Spleen (tissue), 11 donors: Measurements from ENCODE around the gene NR1D2. TPM values are rescaled to one million over a fixed set of nuclear protein-coding genes. Genes with fewer than 3 reads are reported as not detected.

Experiments
- DNase-seq: peaks from one replicate; pipeline ENCODE4 v3.0.0-alpha.2; 2020
- H3K27ac ChIP-seq, 8 donors: fragments of 200-600 bp; sonication (generic) in 7 of 8; 1 replicate in 4 of 8; 2 replicates in 4 of 8; pipeline versions ENCODE4 v1.5.0 to v1.8.0; 2016 to 2021; ENCODE audit warnings: inconsistent platforms in 4 of 8, mild to moderate bottlenecking in 4 of 8, moderate library complexity in 1 of 8
- H3K27me3 ChIP-seq, 7 donors: fragments of 200-600 bp; sonication (generic) in 6 of 7; replicated peaks in 1 of 7; 1 replicate in 4 of 7; 2 replicates in 3 of 7; pipeline versions ENCODE4 v1.5.0 to v1.8.0; 2016 to 2021; ENCODE audit warnings: inconsistent platforms in 3 of 7, mild to moderate bottlenecking in 1 of 7
- H3K36me3 ChIP-seq, 6 donors: fragments of 200-600 bp; sonication (generic) in 5 of 6; 1 replicate in 4 of 6; 2 replicates in 2 of 6; pipeline versions ENCODE4 v1.5.0 to v1.8.0; 2016 to 2021; ENCODE audit warnings: inconsistent platforms in 2 of 6
- H3K4me1 ChIP-seq, 6 donors: fragments of 200-600 bp; sonication (generic) in 5 of 6; 1 replicate in 3 of 6; 2 replicates in 3 of 6; pipeline versions ENCODE4 v1.5.0 to v1.8.0; 2016 to 2021; ENCODE audit warnings: inconsistent platforms in 3 of 6
- H3K4me3 ChIP-seq, 8 donors: fragments of 200-600 bp; sonication (generic) in 7 of 8; 1 replicate in 4 of 8; 2 replicates in 4 of 8; pipeline versions ENCODE4 v1.5.0 to v1.8.0; 2016 to 2021; ENCODE audit warnings: inconsistent platforms in 4 of 8, mild to moderate bottlenecking in 4 of 8, moderate library complexity in 2 of 8
- H3K9me3 ChIP-seq, 8 donors: fragments of 200-600 bp; sonication (generic) in 7 of 8; 1 replicate in 4 of 8; 2 replicates in 4 of 8; pipeline versions ENCODE4 v1.5.0 to v1.8.0; 2016 to 2021; ENCODE audit warnings: inconsistent platforms in 4 of 8
- POLR2A ChIP-seq, 3 donors: fragments of 450-650 bp; IDR thresholded peaks; one replicate each; pipeline ENCODE4 v1.5.1; 2017; ENCODE audit warnings: antibody characterized with exemption in 3 of 3, mild to moderate bottlenecking in 1 of 3
- POLR2AphosphoS5 ChIP-seq, 3 donors: sonication (generic); formaldehyde crosslinking; IDR thresholded peaks; one replicate each; pipeline ENCODE4 v1.5.1; 2017; ENCODE audit warnings: antibody characterized with exemption in 3 of 3
- WGBS, 5 donors: extraction: QIAGEN DNeasy Blood & Tissue Kit in 3 of 5; methylation state at CpG; one replicate each; pipeline versions ENCODE4 v1.1.5 to v1.1.7; 2013 to 2018; 5-methylcytosine and 5-hydroxymethylcytosine counted together
- intact Hi-C: fragments of 100-400 bp; cut with DNase I; formaldehyde crosslinking; loops from one replicate; pipeline ENCODE4 v1.15.0; 2023; ENCODE audit warnings: low total_unique reads
- polyA plus RNA-seq, 3 donors: library from polyadenylated mRNA; stranded (reverse); fragments of 200-250 nt; gene quantifications; one replicate each; pipeline ENCODE4 v1.2.1, GENCODE V29; 2013
- total RNA-seq, 7 donors: library from RNA; depleted of rRNA in 3 of 7; stranded (reverse); fragments of >200 nt in 3 of 7; fragmentation: NEBNext Ultra II Directional in 4 of 7; extraction: Animal tissue kit (Norgen Biotek cat#: 25700) in 4 of 7; gene quantifications; one replicate each; pipeline versions ENCODE4 v1.1.0 to v1.2.1, GENCODE V29; 2016 to 2021
- TF ChIP-seq, protein P1 (sequence below), 11 experiments: fragments of 200-600 bp in 7 of 11; fragments of 450-650 bp in 4 of 11; sonication (generic) in 4 of 11; IDR thresholded peaks in 8 of 11; conservative IDR thresholded peaks in 3 of 11; 1 replicate in 7 of 11; 2 replicates in 4 of 11; pipeline versions ENCODE4 v1.4.0 to v1.8.0; 2016 to 2021; ENCODE audit warnings: antibody characterized with exemption in 11 of 11, inconsistent platforms in 4 of 11, mild to moderate bottlenecking in 1 of 11
- donor health status: healthy with polysubstance abuse.
- donor health status: DM: no; HTN: no; CAD: no; lungs with moderate emphysema.
- donor health status: DM: no; HTN: no; CAD: no.
- donor health status: Bipolar disorder and iron deficiency.
- donor health status: healthy.
- donor health status: DM: no; HTN: no; CAD: no.
- donor health status: DM: yes; HTN: yes; CAD: no.

Gene NR1D2
- total and polyA plus RNA-seq, 10 donors, result 6.1 to 44.4 (median 33.3) TPM

DNA sequence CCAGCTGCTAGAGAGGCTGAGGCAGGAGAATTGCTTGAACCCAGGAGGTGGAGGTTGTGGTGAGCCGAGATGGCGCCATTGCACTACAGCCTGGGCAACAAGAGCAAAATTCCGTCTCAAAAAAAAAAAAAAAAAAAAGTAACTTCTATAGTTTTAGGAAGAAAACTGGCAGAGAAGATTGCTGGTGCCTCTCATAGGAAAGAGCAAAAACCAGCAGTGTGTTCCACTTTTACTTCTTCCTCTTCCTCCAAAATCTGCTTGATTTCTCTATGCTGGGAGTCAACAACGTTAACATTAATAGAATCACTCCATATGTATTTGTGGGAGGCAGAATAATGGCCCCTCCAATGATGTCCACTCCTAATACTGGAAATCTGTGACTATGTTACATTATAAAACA is 12.5 kb upstream of the NR1D2 start:
- WGBS, 5 donors, result 43 to 81% (median 59%) methylated on average over 4 of the region's 4 CpGs
- no peak for DNase-seq
- TF ChIP-seq, protein P1, sequence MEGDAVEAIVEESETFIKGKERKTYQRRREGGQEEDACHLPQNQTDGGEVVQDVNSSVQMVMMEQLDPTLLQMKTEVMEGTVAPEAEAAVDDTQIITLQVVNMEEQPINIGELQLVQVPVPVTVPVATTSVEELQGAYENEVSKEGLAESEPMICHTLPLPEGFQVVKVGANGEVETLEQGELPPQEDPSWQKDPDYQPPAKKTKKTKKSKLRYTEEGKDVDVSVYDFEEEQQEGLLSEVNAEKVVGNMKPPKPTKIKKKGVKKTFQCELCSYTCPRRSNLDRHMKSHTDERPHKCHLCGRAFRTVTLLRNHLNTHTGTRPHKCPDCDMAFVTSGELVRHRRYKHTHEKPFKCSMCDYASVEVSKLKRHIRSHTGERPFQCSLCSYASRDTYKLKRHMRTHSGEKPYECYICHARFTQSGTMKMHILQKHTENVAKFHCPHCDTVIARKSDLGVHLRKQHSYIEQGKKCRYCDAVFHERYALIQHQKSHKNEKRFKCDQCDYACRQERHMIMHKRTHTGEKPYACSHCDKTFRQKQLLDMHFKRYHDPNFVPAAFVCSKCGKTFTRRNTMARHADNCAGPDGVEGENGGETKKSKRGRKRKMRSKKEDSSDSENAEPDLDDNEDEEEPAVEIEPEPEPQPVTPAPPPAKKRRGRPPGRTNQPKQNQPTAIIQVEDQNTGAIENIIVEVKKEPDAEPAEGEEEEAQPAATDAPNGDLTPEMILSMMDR (IDR thresholded peaks at IDR 0.05 in 8 of 11, conservative IDR thresholded peaks at IDR 0.05 in 3 of 11), result no peak
- TF ChIP-seq POLR2A (IDR thresholded peaks at IDR 0.05) (no peak), POLR2AphosphoS5 (IDR thresholded peaks at IDR 0.05) (no peak)
- intact Hi-C loops, result no loop called here
- H3K4me3 ChIP-seq, result no peak overlapping the region
- no peaks in the 10 kb centered on the region for H3K27me3 ChIP-seq
- H3K4me1 ChIP-seq, result no peaks in the 10 kb centered on the region
- no peaks in the 10 kb centered on the region for H3K9me3 ChIP-seq
- no peaks in the 10 kb centered on the region for H3K36me3 ChIP-seq
- no peak overlapping the region for H3K27ac ChIP-seq

DNA sequence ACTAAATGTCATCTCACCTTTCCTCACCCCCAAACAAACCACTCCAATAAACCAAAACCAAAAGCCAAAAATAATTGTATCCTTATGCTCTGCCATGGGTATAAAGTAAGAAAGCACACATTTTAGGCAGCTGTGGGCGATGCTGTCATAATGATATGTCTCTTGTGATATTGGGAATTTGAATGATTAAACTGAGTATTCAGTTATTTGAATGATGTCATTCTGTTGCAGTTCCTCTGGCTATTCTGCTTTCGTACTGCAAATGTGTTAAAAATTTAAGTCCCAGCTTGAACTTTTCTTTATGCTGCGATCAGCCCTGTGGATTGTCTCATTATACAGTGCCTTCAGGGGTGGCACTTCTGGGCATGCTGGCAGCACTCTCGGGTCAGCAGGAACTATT is 10.8 kb upstream of the NR1D2 start:
- no peak for TF ChIP-seq POLR2AphosphoS5 (IDR thresholded peaks at IDR 0.05)
- no peak for TF ChIP-seq POLR2A (IDR thresholded peaks at IDR 0.05)
- TF ChIP-seq, protein P1 (IDR thresholded peaks at IDR 0.05 in 8 of 11, conservative IDR thresholded peaks at IDR 0.05 in 3 of 11), result no peak

DNA sequence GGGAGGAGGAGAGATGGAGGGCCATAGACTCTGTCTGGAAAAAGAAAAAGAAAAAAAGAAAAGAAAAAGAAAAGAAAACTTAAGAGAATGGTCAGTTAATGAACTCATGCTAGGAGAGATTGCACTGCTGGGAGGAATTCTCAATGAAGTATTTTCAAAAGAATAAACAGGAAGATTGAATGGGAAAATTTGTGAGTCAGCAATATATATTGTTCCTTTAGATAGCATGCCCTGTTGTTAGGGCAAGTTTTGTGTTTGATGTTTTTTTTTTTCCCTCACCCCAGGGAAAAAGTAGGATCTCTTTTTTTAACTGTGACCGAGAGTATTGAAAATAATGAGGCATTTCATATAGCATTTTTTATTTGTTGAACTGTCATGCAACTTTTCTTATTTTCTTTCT is 7.8 kb upstream of the NR1D2 start:
- Histone ChIP-seq H3K27ac (no peak overlapping the region), H3K27me3 (no peaks in the 10 kb centered on the region), H3K36me3 (no peaks in the 10 kb centered on the region), H3K9me3 (peaks cover 0 to 7% (median 2%) of the 10 kb centered on the region in 8 donors), H3K4me3 (no peak overlapping the region), H3K4me1 (no peaks in the 10 kb centered on the region)
- TF ChIP-seq, protein P1 (IDR thresholded peaks at IDR 0.05 in 8 of 11, conservative IDR thresholded peaks at IDR 0.05 in 3 of 11), result no peak
- TF ChIP-seq POLR2A (IDR thresholded peaks at IDR 0.05) (no peak), POLR2AphosphoS5 (IDR thresholded peaks at IDR 0.05) (no peak)
- intact Hi-C loops, result no loop called here
- DNase-seq, result no peak
- 47 to 73% (median 70%) methylated on average over 1 of the region's 1 CpG for WGBS, 5 donors

More for the DNA sequence above, 10.8 kb upstream of the NR1D2 start:
- peaks cover 0 to 7% (median 2%) of the 10 kb centered on the region in 8 donors for H3K9me3 ChIP-seq
- H3K27me3 ChIP-seq, result no peaks in the 10 kb centered on the region
- no peak for DNase-seq
- H3K27ac ChIP-seq, result no peak overlapping the region
- H3K36me3 ChIP-seq, result no peaks in the 10 kb centered on the region
- intact Hi-C loops, result no loop called here
- 65 to 90% (median 69%) methylated on average over 4 of the region's 4 CpGs for WGBS, 5 donors
- H3K4me1 ChIP-seq, result no peaks in the 10 kb centered on the region
- no peak overlapping the region for H3K4me3 ChIP-seq

DNA sequence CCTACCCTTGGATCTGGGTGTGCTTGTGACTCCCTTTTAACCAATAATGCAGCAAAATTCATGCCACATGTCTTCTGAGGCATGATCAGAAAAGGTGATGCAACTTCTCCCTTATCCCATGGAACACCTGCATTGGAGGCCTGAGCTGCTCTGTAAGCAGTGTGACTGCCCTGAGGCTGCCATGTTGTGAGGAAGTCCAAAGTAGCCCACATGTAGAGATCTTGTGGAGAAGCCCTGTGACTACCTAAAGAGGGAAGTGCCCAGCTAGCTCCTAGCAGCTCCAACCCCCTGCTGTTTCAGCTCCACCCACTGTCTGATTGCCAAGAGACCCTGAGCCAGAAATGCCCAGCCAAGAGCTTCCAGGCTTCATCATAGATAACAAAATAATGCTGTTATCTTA is 6.4 kb upstream of the NR1D2 start:
- TF ChIP-seq, protein P1 (IDR thresholded peaks at IDR 0.05 in 8 of 11, conservative IDR thresholded peaks at IDR 0.05 in 3 of 11), result no peak
- TF ChIP-seq POLR2A (IDR thresholded peaks at IDR 0.05) (no peak), POLR2AphosphoS5 (IDR thresholded peaks at IDR 0.05) (no peak)
- intact Hi-C loops, result no loop called here
- DNase-seq, result no peak
- no peaks in the 10 kb centered on the region for H3K36me3 ChIP-seq
- no peak overlapping the region for H3K27ac ChIP-seq
- H3K4me3 ChIP-seq, result no peak overlapping the region
- H3K9me3 ChIP-seq, result peaks cover 0 to 7% (median 2%) of the 10 kb centered on the region in 8 donors
- no peaks in the 10 kb centered on the region for H3K27me3 ChIP-seq
- H3K4me1 ChIP-seq, result no peaks in the 10 kb centered on the region
